PC-3 (cell line): ENCODE data around the gene DPPA4. TPM values are rescaled to one million over a fixed set of nuclear protein-coding genes. Genes with fewer than 3 reads are reported as not detected.

ENCODE experiments used
- ATAC-seq: fragments of 200-7000 bp; cut with Tn5 transposase; 2 replicates; pipeline ENCODE4 v1.9.1; 2020; ENCODE audit warnings: mild to moderate bottlenecking, moderate library complexity
- BruUV-seq: library from RNA; stranded (reverse); fragments of 400-500 nt; replicated peaks from 2 replicates; lab custom pipeline; 2021; lab: Mats Ljungman, UMichigan
- CTCF ChIA-PET: fragments of 300-600 bp; sonication (Branson Sonifier 250); formaldehyde crosslinking; loops from one replicate; lab custom pipeline; 2022; ENCODE audit warnings: antibody characterized with exemption; lab: Charles Lee
- POLR2A ChIA-PET: fragments of 300-600 bp; sonication (Branson Sonifier 250); formaldehyde crosslinking; loops from one replicate; lab custom pipeline; 2022; ENCODE audit warnings: antibody characterized with exemption; ENCODE audit not compliant: unreplicated experiment; lab: Charles Lee
- DNase-seq: peaks from one replicate; pipeline ENCODE4 v3.0.0-alpha.2; 2015
- H2AFZ ChIP-seq: fragments of 300-600 bp; sonication (generic); 2 replicates; pipeline ENCODE4 v1.6.0; 2016; ENCODE audit warnings: antibody characterized with exemption, low read length
- H3F3A ChIP-seq: fragments of 300-600 bp; sonication (generic); one replicate; pipeline ENCODE4 v1.6.0; 2017; ENCODE audit warnings: antibody characterized with exemption, low read length, control low read depth, mild to moderate bottlenecking; ENCODE audit not compliant: unreplicated experiment
- H3K27ac ChIP-seq: fragments of 300-600 bp; sonication (generic); 2 replicates; pipeline ENCODE4 v1.5.1; 2016; ENCODE audit warnings: mild to moderate bottlenecking, low read length
- H3K27me3 ChIP-seq: fragments of 300-600 bp; sonication (generic); 2 replicates; pipeline ENCODE4 v1.6.1; 2016; ENCODE audit warnings: low read length, mixed read lengths
- H3K36me3 ChIP-seq: fragments of 300-600 bp; sonication (generic); 2 replicates; pipeline ENCODE4 v1.6.1; 2016; ENCODE audit warnings: low read depth, mixed run types, low read length, mixed read lengths
- H3K4me1 ChIP-seq: fragments of 300-600 bp; sonication (generic); 2 replicates; pipeline ENCODE4 v1.5.1; 2016; ENCODE audit warnings: low read length; ENCODE audit not compliant: insufficient read depth
- H3K4me2 ChIP-seq: fragments of 300-600 bp; sonication (generic); 2 replicates; pipeline ENCODE4 v1.6.0; 2016; ENCODE audit warnings: low read length
- H3K4me3 ChIP-seq: fragments of 300-600 bp; sonication (generic); 2 replicates; pipeline ENCODE4 v1.5.1; 2016; ENCODE audit warnings: mild to moderate bottlenecking, low read length, mixed read lengths
- H3K79me2 ChIP-seq: fragments of 300-600 bp; sonication (generic); 2 replicates; pipeline ENCODE4 v1.6.1; 2017; ENCODE audit warnings: low read length, mixed read lengths
- H3K9ac ChIP-seq: fragments of 300-600 bp; sonication (generic); 2 replicates; pipeline ENCODE4 v1.6.0; 2016; ENCODE audit warnings: mild to moderate bottlenecking, low read length
- H3K9me2 ChIP-seq: fragments of 300-600 bp; sonication (generic); replicated peaks from 2 replicates; pipeline ENCODE4 v1.6.1; 2016; ENCODE audit warnings: mixed run types, low read length, mixed read lengths
- H3K9me3 ChIP-seq: fragments of 300-600 bp; sonication (generic); 2 replicates; pipeline ENCODE4 v1.6.1; 2016; ENCODE audit warnings: low read length, mixed read lengths
- H4K20me1 ChIP-seq: fragments of 300-600 bp; sonication (generic); 2 replicates; pipeline ENCODE4 v1.6.1; 2016; ENCODE audit warnings: low read length, mixed read lengths
- EZH2 ChIP-seq: fragments of 300-600 bp; sonication (generic); IDR thresholded peaks from one replicate; pipeline ENCODE4 v1.6.1; 2017; ENCODE audit warnings: antibody characterized with exemption, mild to moderate bottlenecking, low read length; ENCODE audit not compliant: unreplicated experiment
- EZH2phosphoT487 ChIP-seq: fragments of 300-600 bp; sonication (generic); IDR thresholded peaks from 2 replicates; pipeline ENCODE4 v1.6.1; 2018; ENCODE audit warnings: mild to moderate bottlenecking, antibody characterized with exemption, low read length, borderline replicate concordance
- intact Hi-C: fragments of 100-400 bp; cut with micrococcal nuclease; formaldehyde crosslinking; loops from 2 replicates; pipeline ENCODE4 v1.9.0; 2023
- total RNA-seq: library from RNA; depleted of rRNA; stranded (reverse); fragments of >200 nt; gene quantifications from 2 replicates; pipeline ENCODE4 v1.2.3, GENCODE V29; 2014
- TF ChIP-seq, protein P1 (sequence below): fragments of 300-600 bp; sonication (generic); conservative IDR thresholded peaks from 2 replicates; pipeline ENCODE4 v1.5.1; 2017; ENCODE audit warnings: antibody characterized with exemption, low read depth, mild to moderate bottlenecking, low read length

DPPA4 gene
- total RNA-seq, 1 experiment from 2014 or later: not detected

DNA sequence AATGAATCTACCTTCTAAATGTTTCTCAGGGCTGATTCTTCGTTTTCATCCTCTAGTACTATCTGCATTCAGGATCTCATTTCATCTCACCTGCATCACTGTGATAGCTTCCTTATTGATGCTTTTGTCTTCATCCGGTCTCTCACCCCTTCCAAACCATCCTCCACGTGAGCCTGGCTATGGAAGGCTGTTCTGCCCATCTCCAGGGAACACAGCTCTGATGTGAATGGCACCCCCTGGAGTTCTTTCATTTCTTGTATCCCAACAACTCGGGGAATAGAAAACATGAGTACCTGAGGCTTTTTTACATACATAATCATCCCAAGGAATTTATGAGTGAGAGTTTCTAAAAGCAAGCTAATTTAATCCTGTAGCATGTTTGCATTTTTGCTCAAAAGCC lies 8.8 kb upstream of the DPPA4 start:
- Histone ChIP-seq H3K27ac (no peak overlapping the region), H3K9me2 (no peaks in the 10 kb centered on the region), H3K4me1 (no peaks in the 10 kb centered on the region), H3K27me3 (peaks cover 16% of the 10 kb centered on the region), H3K9ac (no peak overlapping the region), H3F3A (no peaks in the 10 kb centered on the region), H3K4me2 (no peak overlapping the region), H4K20me1 (no peaks in the 10 kb centered on the region), H3K4me3 (no peak overlapping the region), H3K9me3 (no peaks in the 10 kb centered on the region), H3K79me2 (no peaks in the 10 kb centered on the region), H3K36me3 (no peaks in the 10 kb centered on the region), H2AFZ (no peak overlapping the region)
- BruUV-seq: no TSS peak
- ChIA-PET CTCF (no interaction called here), POLR2A (interaction anchor here (0.6 kb wide), 1 partner anchor 862 kb away, joined by 5 read pairs; no protein-coding TSS in a partner anchor)
- intact Hi-C loops: no loop called here
- DNase-seq (no peak), ATAC-seq (no peak)
- TF ChIP-seq EZH2: no peak
- no peak for TF ChIP-seq EZH2phosphoT487
- TF ChIP-seq, protein P1, sequence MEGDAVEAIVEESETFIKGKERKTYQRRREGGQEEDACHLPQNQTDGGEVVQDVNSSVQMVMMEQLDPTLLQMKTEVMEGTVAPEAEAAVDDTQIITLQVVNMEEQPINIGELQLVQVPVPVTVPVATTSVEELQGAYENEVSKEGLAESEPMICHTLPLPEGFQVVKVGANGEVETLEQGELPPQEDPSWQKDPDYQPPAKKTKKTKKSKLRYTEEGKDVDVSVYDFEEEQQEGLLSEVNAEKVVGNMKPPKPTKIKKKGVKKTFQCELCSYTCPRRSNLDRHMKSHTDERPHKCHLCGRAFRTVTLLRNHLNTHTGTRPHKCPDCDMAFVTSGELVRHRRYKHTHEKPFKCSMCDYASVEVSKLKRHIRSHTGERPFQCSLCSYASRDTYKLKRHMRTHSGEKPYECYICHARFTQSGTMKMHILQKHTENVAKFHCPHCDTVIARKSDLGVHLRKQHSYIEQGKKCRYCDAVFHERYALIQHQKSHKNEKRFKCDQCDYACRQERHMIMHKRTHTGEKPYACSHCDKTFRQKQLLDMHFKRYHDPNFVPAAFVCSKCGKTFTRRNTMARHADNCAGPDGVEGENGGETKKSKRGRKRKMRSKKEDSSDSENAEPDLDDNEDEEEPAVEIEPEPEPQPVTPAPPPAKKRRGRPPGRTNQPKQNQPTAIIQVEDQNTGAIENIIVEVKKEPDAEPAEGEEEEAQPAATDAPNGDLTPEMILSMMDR: no peak

DNA sequence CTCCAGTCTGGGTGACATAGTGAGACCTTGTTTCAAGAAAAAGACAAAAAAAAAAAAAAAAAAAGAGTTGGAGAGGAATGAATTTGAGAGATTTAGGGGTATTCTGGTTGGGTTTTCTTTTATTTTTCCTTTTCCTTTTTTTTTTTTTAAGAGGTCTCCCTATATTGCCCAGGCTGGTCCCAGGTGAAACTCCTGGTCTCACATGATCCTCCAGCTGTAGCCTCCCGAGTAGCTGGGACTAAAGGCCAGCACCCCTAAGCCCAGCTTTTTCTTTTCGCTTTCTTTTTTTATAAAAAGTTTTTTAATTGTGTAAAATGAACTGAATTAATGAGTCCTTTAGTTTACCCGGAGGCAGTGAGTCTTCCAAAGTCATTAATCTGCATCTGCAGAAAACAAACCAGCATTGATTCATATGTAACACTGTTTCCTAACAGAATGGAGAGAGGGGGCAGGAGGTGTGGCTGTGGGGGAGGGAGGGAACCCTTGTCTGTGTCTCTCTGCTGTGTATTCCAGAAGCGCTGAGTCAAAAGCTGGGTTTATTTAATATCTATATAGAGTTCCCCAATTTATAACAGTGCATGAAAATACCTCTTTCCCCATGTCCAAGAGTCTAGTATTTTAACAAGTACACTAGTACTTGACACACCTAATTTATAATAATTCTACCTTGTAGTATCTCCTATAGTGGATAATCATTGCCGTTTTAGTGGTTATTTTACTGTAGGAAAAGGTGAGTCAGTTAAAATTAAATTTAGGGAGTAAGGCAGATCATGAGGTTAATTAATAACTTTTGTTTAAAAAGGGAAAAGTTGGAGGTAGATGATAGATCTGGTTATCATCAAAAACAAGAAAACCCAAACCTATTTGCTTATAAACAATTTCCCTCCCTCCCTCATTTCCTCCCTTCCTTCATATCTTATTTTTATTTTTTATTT lies 2.6 kb upstream of the DPPA4 start:
- BruUV-seq: no TSS peak
- DNase-seq (no peak), ATAC-seq (no peak)
- Histone ChIP-seq H3K4me2 (no peak overlapping the region), H3K9ac (no peak overlapping the region), H3K27me3 (peaks cover 16% of the 10 kb centered on the region), H3K79me2 (no peaks in the 10 kb centered on the region), H3F3A (no peaks in the 10 kb centered on the region), H2AFZ (no peak overlapping the region), H4K20me1 (no peaks in the 10 kb centered on the region), H3K27ac (no peak overlapping the region), H3K9me2 (no peaks in the 10 kb centered on the region), H3K4me1 (no peaks in the 10 kb centered on the region), H3K4me3 (no peak overlapping the region), H3K9me3 (no peaks in the 10 kb centered on the region), H3K36me3 (no peaks in the 10 kb centered on the region)
- intact Hi-C loops: no loop called here
- TF ChIP-seq EZH2: no peak
- no peak for TF ChIP-seq EZH2phosphoT487
- TF ChIP-seq, protein P1: no peak
- ChIA-PET POLR2A (no interaction called here), CTCF (no interaction called here)

DNA sequence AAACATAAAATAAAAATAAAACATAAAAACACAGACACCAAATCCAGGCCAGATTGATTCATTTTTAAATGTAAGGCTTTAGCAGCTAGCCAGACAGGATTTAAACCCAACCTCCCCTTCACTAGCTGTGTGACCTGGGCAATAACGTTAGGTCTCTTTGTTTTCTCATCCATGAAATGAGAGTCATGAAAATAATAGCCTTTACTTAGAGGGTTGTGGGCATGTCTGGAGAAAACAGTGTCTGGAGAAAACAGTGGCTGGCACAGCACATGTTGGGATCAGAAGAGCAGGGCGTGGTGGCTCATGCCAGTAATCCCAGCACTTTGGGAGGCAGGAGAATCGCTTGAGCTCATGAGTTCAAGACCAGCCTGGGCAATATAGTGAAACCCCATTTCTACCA lies 1.9 kb upstream of the DPPA4 start:
- H4K20me1 ChIP-seq: no peaks in the 10 kb centered on the region
- POLR2A ChIA-PET: no interaction called here
- BruUV-seq: no TSS peak
- H3K27ac ChIP-seq: no peak overlapping the region
- H3K4me3 ChIP-seq: no peak overlapping the region
- ATAC-seq (no peak), DNase-seq (no peak)
- H3K9me2 ChIP-seq: no peaks in the 10 kb centered on the region
- H3K79me2 ChIP-seq: no peaks in the 10 kb centered on the region
- intact Hi-C loops: no loop called here
- no peaks in the 10 kb centered on the region for H3K36me3 ChIP-seq
- no peak overlapping the region for H2AFZ ChIP-seq
- CTCF ChIA-PET: no interaction called here
- no peaks in the 10 kb centered on the region for H3F3A ChIP-seq
- H3K27me3 ChIP-seq: peaks cover 20% of the 10 kb centered on the region
- H3K4me2 ChIP-seq: no peak overlapping the region
- TF ChIP-seq EZH2: no peak
- TF ChIP-seq, protein P1: no peak
- TF ChIP-seq EZH2phosphoT487: no peak
- H3K9me3 ChIP-seq: no peaks in the 10 kb centered on the region
- H3K4me1 ChIP-seq: no peaks in the 10 kb centered on the region
- no peak overlapping the region for H3K9ac ChIP-seq
